Measurements from ENCODE around the gene MBOAT2.

- TF ChIP-seq EZH2phosphoT487 (IDR thresholded peaks at IDR 0.05; ENCODE audit: insufficient read depth, low read depth) (no peak), EZH2 (IDR thresholded peaks at IDR 0.05; ENCODE audit: insufficient read depth, poor library complexity, severe bottlenecking) (no peak)
These were observed 144.6 kb downstream of the MBOAT2 start for GRCh38 chr2:8858910-8859309.
